HS-5 (cell line): ENCODE results near the gene PTPRF.
"Not testable (repeated sequence)": the region's sequence is repeated elsewhere in the genome, so short reads cannot be mapped to it uniquely, and the experiment has no call there.

Experiments used
- DNase-seq: peaks from one replicate; pipeline ENCODE4 v3.0.0-alpha.2; 2012; ENCODE audit warnings: low read depth

The PTPRF gene

DNA sequence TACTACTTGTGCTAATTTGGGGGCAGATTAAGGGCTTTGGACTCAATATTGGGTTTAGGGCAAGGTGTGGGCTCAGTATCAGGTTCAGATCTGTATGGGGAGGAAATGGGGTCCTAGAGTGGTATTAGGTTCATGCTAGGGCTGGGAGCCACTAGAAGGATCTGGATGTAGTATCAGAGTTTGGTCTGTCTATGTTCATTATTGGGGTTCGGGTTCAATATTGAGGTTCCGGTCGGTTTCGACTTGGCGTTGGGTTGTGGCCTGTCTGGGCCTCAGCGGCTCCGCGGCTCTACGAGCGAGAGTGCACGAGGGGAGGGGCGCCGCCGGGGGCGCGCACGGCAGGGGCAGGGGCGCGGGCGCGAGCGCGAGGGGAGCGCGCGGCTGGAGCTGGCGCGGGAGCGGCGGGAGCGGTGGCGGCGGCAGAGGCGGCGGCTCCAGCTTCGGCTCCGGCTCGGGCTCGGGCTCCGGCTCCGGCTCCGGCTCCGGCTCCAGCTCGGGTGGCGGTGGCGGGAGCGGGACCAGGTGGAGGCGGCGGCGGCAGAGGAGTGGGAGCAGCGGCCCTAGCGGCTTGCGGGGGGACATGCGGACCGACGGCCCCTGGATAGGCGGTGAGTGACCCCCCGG, at the start of gene PTPRF:
PTPRF (plus strand) TSS at position 401 of the 624 bp plus-strand sequence. CDS start 14,193 bp downstream, outside the sequence.
- peak; percentile 22 for DNase-seq

DNA sequence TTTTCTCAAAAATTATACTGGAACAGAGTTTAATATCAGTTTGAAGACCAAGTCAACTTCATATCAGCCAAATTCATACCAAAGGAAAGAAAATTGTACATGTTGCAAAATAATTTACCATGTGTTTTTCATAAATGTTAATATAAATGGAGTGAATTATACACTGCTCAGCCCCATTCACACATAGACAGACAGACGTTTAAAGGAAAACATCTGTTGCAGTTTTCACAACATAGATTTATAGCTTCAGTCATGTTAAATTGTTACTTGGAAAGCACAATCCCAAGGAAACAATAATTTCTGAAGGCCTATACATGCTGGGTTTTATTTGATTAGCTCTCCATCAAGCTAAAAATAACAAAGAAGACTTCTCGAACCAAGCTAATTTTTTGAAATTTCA, 49.2 kb upstream of the PTPRF start:
- no peak for DNase-seq

DNA sequence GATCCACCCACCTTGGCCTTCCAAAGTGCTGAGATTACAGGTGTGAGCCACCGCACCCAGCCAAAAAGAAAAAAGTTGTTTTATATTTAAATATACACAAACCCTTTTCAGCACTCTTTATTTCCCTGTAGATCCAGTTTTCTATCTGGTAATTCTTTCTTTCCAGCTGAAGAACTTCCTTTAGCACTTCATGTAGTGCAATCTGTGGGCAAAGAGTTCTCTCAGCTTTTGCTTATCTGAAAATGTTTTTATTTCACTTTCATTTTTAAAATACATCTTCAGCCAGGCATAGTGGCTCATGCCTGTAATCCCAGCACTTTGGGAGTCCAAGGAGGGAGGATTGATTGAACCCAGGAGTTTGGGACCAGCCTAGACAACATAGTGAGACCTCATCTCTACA, 48.5 kb upstream of the PTPRF start:
- DNase-seq = no peak

DNA sequence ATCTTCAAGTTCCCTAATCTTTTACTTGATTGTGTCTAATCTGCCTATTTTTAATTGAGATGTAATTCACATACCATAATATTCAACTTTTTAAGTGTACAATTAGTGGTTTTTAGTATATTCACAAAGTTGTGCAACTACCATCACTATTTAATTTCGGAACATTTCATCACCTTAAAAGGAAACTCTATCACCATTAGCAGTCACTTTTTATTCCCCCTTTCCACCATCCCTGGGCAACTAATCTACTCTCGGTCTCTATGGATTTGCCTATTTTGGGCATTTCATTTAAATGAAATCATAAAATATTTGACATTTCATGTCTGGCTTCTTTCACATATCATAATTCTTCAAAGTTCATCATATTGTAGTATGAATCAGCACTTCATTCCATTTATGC, 46.3 kb upstream of the PTPRF start:
- no peak for DNase-seq

DNA sequence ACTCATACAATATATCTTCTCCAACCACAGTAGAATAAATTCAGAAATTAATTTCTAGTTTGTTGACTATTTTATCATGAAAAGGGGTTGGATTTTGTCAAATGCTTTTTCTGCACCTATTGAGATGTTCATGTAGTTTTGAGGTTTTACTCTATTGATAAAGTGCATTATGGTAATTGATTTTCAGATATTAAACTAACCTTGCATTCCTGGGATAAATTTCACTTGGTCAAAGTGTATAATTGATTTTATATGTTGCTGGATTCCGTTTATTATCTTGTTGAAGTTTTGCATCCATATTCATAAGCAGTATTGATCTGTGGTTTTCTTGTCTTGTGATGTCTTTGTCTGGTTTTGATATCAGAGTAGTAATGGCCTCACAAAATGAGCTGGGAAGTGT, 42.5 kb upstream of the PTPRF start:
- DNase-seq = no peak

DNA sequence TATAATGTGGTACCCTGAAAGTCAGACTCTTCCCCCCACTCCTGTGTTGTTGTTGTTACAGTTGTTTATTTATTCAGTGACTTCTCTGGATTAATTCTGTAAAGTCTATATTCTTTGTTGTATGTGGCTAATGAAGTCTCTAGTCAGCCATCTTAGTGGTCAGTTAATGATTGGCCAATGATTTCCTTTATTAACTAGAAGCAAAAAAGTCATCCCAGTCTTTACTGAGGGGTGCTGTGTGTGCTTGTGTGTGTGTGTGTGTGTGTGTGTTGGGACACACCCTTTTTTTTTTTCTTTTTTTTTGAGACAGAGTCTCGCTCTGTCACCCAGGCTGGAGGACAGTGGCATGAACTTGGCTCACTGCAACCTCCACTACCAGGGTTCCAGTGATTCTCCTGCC, 39.6 kb upstream of the PTPRF start:
- no peak for DNase-seq

DNA sequence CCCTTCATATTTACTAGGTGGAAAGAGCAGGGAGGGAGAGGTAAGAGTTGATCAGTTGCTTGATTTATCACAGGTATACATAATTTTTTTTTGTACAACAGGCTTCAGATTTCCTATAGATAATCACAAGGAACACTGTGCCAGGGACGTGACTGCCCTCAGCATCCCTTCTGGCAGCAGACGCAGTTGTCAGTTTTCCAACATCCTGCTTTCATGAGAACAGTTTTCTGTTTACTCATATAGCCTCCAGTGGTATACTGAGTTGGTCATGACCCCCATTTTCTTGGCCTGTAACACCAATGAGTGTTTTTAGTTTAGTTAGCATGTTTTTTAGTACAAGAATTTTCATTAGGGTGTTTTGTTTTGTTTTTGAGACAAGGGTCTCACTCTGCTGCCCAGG, 37.9 kb upstream of the PTPRF start:
- DNase-seq = no peak

DNA sequence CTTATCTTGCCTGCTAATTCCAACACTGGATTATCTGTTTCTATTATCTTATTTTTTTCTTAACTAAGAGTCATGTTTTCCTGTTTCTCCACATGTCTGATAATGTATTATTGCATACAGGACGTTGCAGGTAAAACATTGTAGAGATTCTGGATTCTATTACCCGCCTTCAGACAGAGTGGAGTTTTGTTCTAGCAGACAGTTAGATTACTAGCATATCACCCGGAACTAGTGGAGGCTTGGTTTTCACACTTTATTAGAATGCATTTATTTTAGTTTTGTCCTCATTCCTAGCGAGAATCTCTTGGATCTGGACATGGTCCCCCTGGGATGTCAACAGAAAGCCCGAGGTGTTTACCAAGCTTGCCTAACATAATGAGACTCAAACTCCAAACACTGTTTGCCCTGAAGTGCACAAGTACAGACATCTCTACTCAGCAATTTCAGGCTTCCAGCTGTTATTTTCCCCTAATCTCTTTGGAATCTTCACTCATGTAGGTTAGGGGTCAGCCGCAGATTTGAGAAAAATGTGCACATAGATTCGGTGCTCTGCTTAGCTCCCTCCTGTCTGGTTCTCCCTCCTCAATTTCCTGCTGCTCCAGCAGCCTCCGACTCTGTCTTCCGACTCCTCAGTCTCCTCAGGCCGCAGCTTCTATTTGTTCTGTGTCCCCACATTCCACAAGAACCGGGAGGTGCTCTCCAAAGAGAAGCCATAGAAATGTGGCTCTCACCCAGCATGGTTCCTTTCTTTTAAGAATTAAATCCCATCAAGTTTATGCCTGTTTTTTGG, 36.8 kb upstream of the PTPRF start:
- no peak for DNase-seq

DNA sequence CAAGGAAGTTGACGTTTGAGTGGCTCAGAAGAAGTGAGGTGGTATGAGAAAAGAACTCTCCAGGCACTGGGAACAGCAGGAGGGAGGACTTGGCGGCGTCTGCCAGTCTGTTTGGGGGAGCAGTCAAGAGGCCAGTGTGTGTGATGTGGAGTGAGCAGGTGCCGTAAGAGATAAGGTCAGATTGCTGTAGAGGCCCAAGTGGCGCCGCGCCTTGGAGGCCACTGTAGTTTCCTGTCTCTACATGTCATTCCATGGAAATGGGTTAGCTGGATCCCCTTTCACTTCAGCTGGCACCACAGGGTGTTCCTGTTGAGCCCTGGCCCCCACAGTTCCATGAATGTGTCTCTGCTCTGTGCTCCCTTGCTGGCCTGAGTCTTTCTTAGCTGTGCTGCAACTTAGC, 35.5 kb upstream of the PTPRF start:
- DNase-seq = no peak

DNA sequence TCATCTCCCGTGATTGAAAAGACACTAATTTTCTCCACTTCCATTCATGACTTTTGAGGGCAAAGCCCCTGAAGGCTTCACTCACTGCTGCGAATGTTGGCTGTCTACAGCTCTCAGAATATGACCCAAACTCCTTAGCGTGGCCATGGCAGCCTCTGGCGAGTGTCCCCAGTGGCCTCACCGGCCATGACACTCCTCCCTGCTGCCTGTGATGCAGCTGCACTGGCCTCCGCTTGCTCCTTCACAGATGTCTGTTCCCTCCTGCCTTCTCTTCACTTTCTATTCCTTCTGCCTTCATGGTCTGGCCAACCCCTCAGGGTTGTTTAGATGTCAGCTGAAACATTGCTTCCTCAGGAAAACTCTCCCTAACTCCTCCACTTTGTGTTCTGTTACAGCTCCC, 30.8 kb upstream of the PTPRF start:
- no peak for DNase-seq

DNA sequence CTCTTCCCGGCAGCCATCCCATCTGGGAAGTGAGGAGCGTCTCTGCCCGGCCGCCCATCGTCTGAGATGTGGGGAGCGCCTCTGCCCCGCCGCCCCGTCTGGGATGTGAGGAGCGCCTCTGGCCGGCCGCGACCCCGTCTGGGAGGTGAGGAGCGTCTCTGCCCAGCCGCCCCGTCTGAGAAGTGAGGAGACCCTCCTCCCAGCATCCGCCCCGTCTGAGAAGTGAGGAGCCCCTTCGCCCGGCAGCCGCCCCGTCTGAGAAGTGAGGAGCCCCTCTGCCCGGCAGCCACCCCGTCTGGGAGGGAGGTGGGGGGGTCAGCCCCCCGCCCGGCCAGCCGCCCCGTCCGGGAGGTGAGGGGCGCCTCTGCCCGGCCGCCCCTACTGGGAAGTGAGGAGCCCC, 28.9 kb upstream of the PTPRF start:
- DNase-seq = not testable (repeated sequence)

DNA sequence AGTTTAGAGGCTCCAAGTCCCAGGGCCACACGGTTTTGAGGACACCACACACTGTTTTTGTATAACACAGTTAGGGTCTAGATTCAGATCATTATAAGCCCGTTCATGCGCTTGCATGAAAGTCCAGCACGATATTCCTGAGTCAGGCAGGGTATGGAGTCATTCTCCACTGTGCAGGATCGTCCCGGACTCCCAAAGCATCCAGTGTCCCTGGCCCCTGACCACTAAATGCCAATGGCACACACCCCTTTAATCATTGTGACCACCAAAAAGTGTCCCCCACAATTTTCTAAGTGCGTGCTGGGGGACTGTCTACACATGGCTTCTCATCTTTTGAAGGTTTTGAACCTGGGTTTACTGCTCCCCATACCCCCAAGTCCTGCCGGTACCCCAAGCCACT, 27.1 kb upstream of the PTPRF start:
- DNase-seq = no peak

DNA sequence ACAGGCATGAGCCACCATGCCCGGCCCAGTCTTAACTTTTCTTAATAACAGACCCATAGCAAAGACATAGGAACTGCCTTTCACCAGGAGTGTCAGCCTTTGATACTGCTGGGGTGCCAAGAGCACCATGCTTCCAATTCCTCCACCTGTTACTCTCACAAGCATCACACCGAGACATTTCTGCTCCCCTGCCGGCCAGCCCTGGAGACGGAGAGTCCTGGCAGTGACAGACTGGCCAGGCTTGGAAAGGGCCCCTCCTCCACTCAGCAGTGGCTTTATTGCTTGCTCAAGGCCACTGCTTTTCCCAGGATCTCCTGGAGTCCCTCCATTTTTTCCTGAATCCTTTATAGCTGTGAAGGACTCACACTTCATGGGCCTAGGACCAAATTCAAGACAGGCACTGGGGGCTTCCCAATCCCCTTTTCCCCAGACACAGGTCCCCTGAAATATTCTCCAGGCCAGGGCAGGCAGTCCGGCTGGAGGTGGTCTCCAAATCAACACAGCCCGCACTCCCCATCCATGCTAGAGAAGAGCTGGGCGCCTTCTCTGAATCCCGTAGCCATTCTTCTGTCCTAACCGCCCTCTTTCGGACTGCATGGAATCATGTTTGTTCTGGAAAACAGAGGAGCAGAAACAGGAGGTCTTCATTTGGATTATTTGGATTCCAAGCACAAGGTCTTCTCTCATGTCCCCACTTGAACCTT, 25.5 kb upstream of the PTPRF start:
- no peak for DNase-seq

DNA sequence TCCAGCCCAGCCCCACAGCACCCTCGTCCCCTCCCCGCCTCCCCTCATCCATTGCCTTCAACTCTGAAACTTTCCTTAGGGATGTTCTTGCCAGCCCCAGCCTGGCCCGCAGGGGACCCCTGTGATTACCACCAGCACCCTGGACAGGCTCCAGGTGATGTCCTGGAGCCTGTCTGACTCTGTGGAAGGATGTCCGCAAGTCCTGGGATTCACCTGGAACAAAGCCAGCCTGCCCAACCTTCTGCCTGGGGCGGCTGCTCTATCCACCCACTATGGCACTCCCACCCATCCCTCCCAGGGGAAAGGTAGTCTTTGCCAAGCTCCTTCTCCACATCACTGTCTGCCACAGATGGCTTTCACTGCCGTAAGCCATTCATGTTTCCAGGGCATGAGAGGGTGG, 24.4 kb upstream of the PTPRF start:
- no peak for DNase-seq

DNA sequence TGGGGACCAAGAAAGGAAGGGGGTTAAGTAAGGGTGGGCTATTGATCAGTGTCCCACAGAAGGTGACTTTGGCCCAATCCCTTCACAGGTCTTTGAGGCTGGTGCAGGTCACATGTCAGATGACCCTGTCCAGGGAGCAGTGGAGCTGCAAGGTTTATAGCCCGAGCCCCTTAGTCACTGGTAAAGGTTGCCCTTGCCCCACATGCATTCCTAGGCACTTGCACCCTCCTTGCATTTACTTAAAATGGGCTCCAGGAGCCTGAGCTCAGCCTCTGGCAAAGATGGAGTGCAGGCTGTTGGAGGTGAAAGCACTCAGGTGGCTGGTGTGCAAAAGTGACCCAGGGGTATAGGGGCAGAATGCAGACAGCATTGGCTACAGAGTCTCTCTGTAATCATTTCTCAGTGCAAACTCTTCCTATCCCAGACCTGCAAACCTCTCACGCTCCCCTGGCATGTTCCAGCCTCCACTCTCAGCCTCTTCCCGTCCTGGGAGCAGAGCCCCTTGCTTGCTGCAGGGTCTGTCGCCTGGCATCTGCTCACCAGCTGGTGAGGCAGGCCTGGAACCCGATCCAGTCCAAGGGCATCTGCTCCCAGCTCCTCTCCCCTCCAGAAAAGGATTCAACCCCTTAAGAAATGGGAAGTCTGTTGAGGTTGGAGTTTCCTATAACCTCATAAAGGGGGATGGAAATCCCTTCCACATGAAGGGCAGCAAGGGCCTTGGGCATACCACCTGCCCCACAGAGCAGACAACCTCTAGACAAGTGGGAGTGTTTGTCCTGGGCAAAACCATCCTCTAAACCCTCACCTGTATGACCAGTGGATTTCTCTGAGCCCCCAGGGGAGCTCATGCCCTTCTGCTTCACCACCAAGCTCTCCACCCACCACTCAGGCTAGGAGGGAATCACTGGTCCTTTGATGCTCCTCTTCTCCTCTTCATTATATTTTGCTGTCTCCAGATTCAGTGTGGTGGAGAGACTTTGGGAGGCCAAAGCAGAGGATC, 23.1 kb upstream of the PTPRF start:
- DNase-seq = no peak

DNA sequence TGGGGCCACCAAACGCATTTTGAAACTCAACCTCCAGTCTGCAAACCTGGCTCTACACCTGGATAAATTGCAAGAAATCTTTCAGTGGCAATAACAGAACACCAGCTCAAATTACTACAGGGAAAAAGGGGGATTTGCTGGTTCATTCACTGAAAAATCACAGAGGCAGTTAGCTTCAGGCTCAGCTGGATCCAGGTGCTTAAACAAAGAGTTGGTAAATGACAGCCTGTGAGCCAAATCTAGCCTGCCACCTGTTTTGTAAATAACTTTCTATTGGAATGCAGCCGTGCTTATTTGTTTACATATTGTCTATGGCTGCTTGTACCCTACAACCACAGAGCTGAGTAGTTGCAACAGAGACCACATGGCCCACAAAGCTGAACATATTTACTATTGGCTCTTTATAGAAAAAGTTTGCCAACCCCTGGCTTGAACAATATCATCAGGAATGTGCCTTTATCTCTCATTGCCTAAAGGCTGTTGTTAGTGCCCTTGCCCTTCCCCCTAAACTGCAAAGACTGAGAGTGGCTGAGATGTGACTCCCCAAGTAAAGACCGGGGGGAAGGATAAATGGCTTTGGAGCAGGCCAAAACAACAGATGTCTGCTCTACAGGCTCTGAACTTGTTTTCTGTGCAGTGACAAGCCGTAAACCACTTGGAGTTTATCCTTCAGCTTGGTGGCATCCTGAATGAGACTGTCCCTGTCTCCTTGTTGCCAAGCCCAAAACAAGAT, 21.5 kb upstream of the PTPRF start:
- no peak for DNase-seq

DNA sequence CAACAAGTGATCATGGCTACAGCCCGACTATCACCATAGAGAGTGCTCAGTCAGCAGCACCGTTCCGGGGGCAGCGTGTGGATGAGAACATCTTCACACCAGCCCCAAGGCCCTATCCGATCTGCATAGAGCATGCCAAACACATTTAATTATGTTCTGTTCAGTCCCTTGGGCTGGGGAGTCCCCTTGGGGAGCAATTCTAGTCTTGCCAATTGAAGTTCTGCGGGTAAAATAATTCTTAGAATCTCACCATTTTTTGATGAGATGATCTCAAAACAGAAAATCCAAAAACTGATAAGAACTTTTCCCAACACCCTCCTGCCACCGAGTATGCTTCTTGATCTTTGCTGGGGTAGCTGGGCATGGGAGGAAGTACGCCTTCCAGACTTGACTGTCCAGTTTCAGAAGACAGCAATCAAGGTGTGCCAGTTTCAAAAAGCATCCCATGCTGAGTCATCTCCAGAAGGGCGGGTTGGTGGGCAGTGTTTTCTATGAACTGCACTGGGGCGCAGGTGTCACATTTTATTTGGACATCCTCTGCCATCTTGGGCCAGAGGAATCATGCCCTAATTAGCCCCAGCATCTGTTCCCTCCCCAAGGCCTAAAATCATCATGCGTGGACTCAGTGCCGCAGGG, 20.8 kb upstream of the PTPRF start:
- no peak for DNase-seq

DNA sequence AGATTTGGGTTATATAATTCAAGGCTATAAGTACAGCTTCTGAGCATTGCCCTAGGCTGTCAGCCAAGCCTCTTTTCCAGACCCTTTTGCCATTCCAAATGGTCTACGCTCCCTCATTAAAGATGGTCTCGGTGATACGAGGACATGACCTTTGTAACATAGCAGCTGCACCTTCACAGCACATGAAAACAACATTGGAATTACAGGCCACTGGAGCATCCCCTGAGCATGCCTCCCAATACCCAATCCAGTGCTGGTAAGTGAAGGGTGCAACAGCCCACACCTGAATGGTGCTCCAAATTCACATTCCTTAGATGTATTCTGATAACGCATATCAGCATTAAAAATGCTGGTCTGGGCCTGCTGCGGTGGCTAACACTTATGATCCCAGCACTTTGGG, 20.1 kb upstream of the PTPRF start:
- no peak for DNase-seq

DNA sequence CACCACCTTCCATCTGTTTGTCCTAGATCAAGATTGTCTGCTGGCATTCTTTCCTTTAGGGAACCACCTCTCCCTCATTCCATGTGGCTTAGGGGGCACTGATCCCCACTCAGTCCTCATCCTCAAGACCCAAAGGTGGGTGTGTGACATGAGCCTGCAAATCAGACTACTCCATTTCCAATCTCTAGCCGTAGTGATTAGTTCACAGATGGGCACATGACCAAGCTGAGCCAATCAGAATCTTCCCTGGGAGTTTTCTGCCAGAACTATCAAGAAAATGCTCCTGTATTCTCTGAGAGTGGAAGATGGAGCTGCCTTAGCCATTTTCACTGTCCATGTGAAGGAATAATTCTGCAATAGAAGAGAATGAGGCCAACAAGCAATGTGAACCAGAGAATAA, 19.3 kb upstream of the PTPRF start:
- DNase-seq = no peak

DNA sequence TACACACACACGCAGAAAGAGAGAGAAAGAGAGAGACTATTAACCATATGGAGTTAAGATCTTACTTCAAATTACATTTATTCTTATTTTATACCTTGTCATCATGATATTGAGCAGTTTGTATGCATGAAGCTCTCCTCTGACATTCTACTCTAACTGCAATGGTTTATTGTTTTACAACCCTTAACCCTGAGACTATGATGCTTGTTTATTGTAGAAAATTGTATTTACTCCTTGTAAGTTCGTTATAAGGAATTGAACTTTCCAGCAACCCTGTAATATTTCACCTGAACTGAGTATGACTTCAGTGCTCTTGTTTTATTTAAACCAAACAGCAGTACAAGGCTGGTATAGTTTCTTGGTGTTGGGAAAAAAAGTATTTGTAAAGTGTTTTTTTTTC, 18.6 kb upstream of the PTPRF start:
- DNase-seq = no peak

DNA sequence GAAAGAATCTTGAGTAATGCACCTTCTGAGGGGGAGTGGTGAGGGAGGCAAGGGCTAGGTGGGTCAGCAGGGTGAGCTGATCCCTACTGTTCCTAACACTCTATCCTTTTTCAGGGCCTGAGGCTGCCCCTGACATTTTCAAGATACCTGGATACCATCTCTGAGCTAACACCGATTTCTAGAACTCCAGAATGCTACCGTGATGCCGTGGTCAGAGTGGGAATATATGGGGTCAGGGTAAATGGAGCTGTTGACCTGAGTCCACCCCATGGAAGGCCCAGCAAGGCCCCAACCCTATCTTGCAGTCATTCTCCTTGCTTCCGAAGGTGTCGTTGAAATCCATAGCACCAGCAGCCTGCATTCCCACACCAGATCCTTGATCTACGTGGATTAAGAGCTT, 18.0 kb upstream of the PTPRF start:
- no peak for DNase-seq
